Measurements from ENCODE around the gene NME2. TPM values are rescaled to one million over a fixed set of nuclear protein-coding genes. Genes with fewer than 3 reads are reported as not detected.
A peak's percentile ranks its signal among the peaks of the same experiment; 100 is the strongest.
"Not testable (repeated sequence)": the region's sequence is repeated elsewhere in the genome, so short reads cannot be mapped to it uniquely, and the experiment has no call there.

The NME2 gene
- total RNA-seq, 1 experiment from 2014 or later, result 1,558 TPM

- H3K36me3 ChIP-seq (ENCODE audit: low read depth, low read length), result no peaks in the 10 kb centered on the region
- no peaks in the 10 kb centered on the region for H3K9me2 ChIP-seq (replicated peaks; ENCODE audit: low read length)
- ChIA-PET POLR2A (ENCODE audit: unreplicated experiment) (interaction anchor here (0.6 to 2.0 kb wide), 13 partner anchors 16 to 642 kb away, joined by 3 to 29 read pairs (median 5); partner anchors contain the start of gene NME1), CTCF (interaction anchor here (0.6 to 2.8 kb wide), 4 partner anchors 32 to 64 kb away, joined by 4 to 29 read pairs (median 10); partner anchors contain the start of gene NME1)
- H3K27me3 ChIP-seq (ENCODE audit: low read length), result no peaks in the 10 kb centered on the region
- H2AFZ ChIP-seq (ENCODE audit: low read length), result peak within 1 kb of the TSS; percentile 67
- peak within 1 kb of the TSS; percentile 96 for H3K9ac ChIP-seq (ENCODE audit: low read length)
- no peaks in the 10 kb centered on the region for H3K9me3 ChIP-seq (ENCODE audit: low read length)
- BruUV-seq (replicated peaks), result TSS peak; percentile 86
- peaks cover 40% of the 10 kb centered on the region for H4K20me1 ChIP-seq (ENCODE audit: low read length)
- ATAC-seq (peak; percentile 71), DNase-seq (peak; percentile 99)
- no peak for TF ChIP-seq EZH2phosphoT487 (IDR thresholded peaks at IDR 0.05; ENCODE audit: borderline replicate concordance, low read length)
- no peak for TF ChIP-seq EZH2 (IDR thresholded peaks at IDR 0.05; ENCODE audit: low read length, unreplicated experiment)
- TF ChIP-seq CTCF (conservative IDR thresholded peaks at IDR 0.05; ENCODE audit: low read depth, low read length), result no peak
- H3F3A ChIP-seq (ENCODE audit: low read length, unreplicated experiment), result peaks cover 4% of the 10 kb centered on the region
- H3K27ac ChIP-seq (ENCODE audit: low read length), result peak within 1 kb of the TSS; percentile 98
- H3K4me2 ChIP-seq (ENCODE audit: low read length), result peak within 1 kb of the TSS; percentile 99
- H3K4me1 ChIP-seq (ENCODE audit: insufficient read depth, low read length), result peaks cover 35% of the 10 kb centered on the region
- intact Hi-C loops (cut with micrococcal nuclease), result loop anchor here (1.0 to 2.0 kb wide), 4 partner anchors 32 to 64 kb away; partner anchors contain the start of genes NME1 and NME2
- H3K79me2 ChIP-seq (ENCODE audit: low read length), result peaks cover 46% of the 10 kb centered on the region
- H3K4me3 ChIP-seq (ENCODE audit: low read length), result peak within 1 kb of the TSS; percentile 98
Measured at GRCh38 chr17:51120739-51121619, 45.2 kb upstream of the NME2 start, which contains the start of gene SPAG9. Gene SPAG9, minus strand, starts transcription at chr17:51120868. Its CDS starts 212 bp downstream, at chr17:51120656.

GRCh38 chr17:51121620-51122472 is 44.4 kb upstream of the NME2 start:
- peak overlapping the region; percentile 96 for H3K9ac ChIP-seq (ENCODE audit: low read length)
- no TSS peak for BruUV-seq (replicated peaks)
- H3K9me2 ChIP-seq (replicated peaks; ENCODE audit: low read length), result no peaks in the 10 kb centered on the region
- H3K79me2 ChIP-seq (ENCODE audit: low read length), result peaks cover 37% of the 10 kb centered on the region
- H4K20me1 ChIP-seq (ENCODE audit: low read length), result peaks cover 32% of the 10 kb centered on the region
- H3K9me3 ChIP-seq (ENCODE audit: low read length), result no peaks in the 10 kb centered on the region
- ATAC-seq (peak; percentile 68), DNase-seq (peak; percentile 99)
- peak overlapping the region; percentile 67 for H2AFZ ChIP-seq (ENCODE audit: low read length)
- CTCF ChIA-PET, result interaction anchor here (1.3 to 2.8 kb wide), 2 partner anchors 31 to 65 kb away, joined by 4 to 29 read pairs; partner anchors contain the start of gene NME1
- H3K4me2 ChIP-seq (ENCODE audit: low read length), result peak overlapping the region; percentile 99
- peak overlapping the region; percentile 98 for H3K27ac ChIP-seq (ENCODE audit: low read length)
- TF ChIP-seq EZH2phosphoT487 (IDR thresholded peaks at IDR 0.05; ENCODE audit: borderline replicate concordance, low read length) (no peak), CTCF (conservative IDR thresholded peaks at IDR 0.05; ENCODE audit: low read depth, low read length) (no peak), EZH2 (IDR thresholded peaks at IDR 0.05; ENCODE audit: low read length, unreplicated experiment) (no peak)
- peaks cover 4% of the 10 kb centered on the region for H3F3A ChIP-seq (ENCODE audit: low read length, unreplicated experiment)
- no peaks in the 10 kb centered on the region for H3K36me3 ChIP-seq (ENCODE audit: low read depth, low read length)
- H3K4me1 ChIP-seq (ENCODE audit: insufficient read depth, low read length), result peaks cover 35% of the 10 kb centered on the region
- H3K27me3 ChIP-seq (ENCODE audit: low read length), result no peaks in the 10 kb centered on the region
- intact Hi-C loops (cut with micrococcal nuclease), result loop anchor here (1.0 to 2.0 kb wide), 4 partner anchors 31 to 65 kb away; partner anchors contain the start of genes NME1 and NME2
- POLR2A ChIA-PET (ENCODE audit: unreplicated experiment), result interaction anchor here (0.6 to 2.0 kb wide), 6 partner anchors 26 to 259 kb away, joined by 5 to 23 read pairs (median 8); partner anchors contain the start of gene NME1
- H3K4me3 ChIP-seq (ENCODE audit: low read length), result peak overlapping the region; percentile 77

- H3K4me3 ChIP-seq (ENCODE audit: low read length), result peak overlapping the region; percentile 77
- peak overlapping the region; percentile 96 for H3K9ac ChIP-seq (ENCODE audit: low read length)
- ChIA-PET POLR2A (ENCODE audit: unreplicated experiment) (interaction anchor here (0.6 to 1.7 kb wide), 2 partner anchors 37 to 59 kb away, joined by 5 to 10 read pairs; no protein-coding TSS in a partner anchor), CTCF (interaction anchor here (2.8 kb wide), 1 partner anchor 31 kb away, joined by 29 read pairs; the partner anchor contains the start of gene NME1)
- intact Hi-C loops (cut with micrococcal nuclease); DNase-seq; ATAC-seq; H3K36me3 ChIP-seq (ENCODE audit: low read depth, low read length); H3F3A ChIP-seq (ENCODE audit: low read length, unreplicated experiment); BruUV-seq (replicated peaks); H3K9me2 ChIP-seq (replicated peaks; ENCODE audit: low read length); H3K27me3 ChIP-seq (ENCODE audit: low read length); H3K9me3 ChIP-seq (ENCODE audit: low read length): not testable (repeated sequence)
- H3K27ac ChIP-seq (ENCODE audit: low read length), result peak overlapping the region; percentile 98
- H4K20me1 ChIP-seq (ENCODE audit: low read length), result peaks cover 26% of the 10 kb centered on the region
- peak overlapping the region; percentile 99 for H3K4me2 ChIP-seq (ENCODE audit: low read length)
- H3K79me2 ChIP-seq (ENCODE audit: low read length), result peaks cover 30% of the 10 kb centered on the region
- H3K4me1 ChIP-seq (ENCODE audit: insufficient read depth, low read length), result peaks cover 35% of the 10 kb centered on the region
- H2AFZ ChIP-seq (ENCODE audit: low read length), result peak overlapping the region; percentile 64
Measured at GRCh38 chr17:51122473-51123115, 43.6 kb upstream of the NME2 start.

Data from PC-3 (cell line).